Esophagus muscularis mucosa (tissue), 3 donors: ENCODE results near the gene MIR17HG.

Experiments used
- CTCF ChIP-seq, 3 experiments: fragments of 200-600 bp in 2 of 3; fragments of 450-650 bp in 1 of 3; sonication (generic) in 2 of 3; IDR thresholded peaks; one replicate each; pipeline ENCODE4 v1.5.1; 2017 to 2019; ENCODE audit warnings: antibody characterized with exemption in 3 of 3, mild to moderate bottlenecking in 2 of 3, moderate library complexity in 1 of 3
- EP300 ChIP-seq: sonication (generic); formaldehyde crosslinking; IDR thresholded peaks from one replicate; pipeline ENCODE4 v1.6.1; 2017; ENCODE audit warnings: antibody characterized with exemption

GRCh38 chr13:91355826-91356710 is 8.6 kb downstream of the MIR17HG start:
- no peak for TF ChIP-seq CTCF (IDR thresholded peaks at IDR 0.05)
- no peak for TF ChIP-seq EP300
